GM18868 (cell line): ENCODE data around the gene NAP1L5.

Source experiments
- ATAC-seq: cut with Tn5 transposase; IDR thresholded peaks from one replicate; pipeline ENCODE4 v1.9.1; 2021; ENCODE audit warnings: mild to moderate bottlenecking, moderate library complexity; ENCODE audit not compliant: unreplicated experiment

NAP1L5 gene

GRCh38 chr4:88697588-88698329 is at the start of gene NAP1L5:
NAP1L5 (minus strand) TSS chr4:88697829; CDS start chr4:88697754, 75 bp downstream.
- peak; percentile 97 for ATAC-seq

GRCh38 chr4:88747351-88747750 is 49.7 kb upstream of the NAP1L5 start:
- no peak for ATAC-seq

GRCh38 chr4:88746206-88746605 is 48.6 kb upstream of the NAP1L5 start:
- no peak for ATAC-seq

GRCh38 chr4:88745581-88746163 is 48.0 kb upstream of the NAP1L5 start:
- ATAC-seq = no peak

- no peak for ATAC-seq
These were observed 47.5 kb upstream of the NAP1L5 start for GRCh38 chr4:88745175-88745574.

- no peak for ATAC-seq
These were observed 47.0 kb upstream of the NAP1L5 start for GRCh38 chr4:88744609-88745008.

- ATAC-seq = no peak
These were observed 46.1 kb upstream of the NAP1L5 start for GRCh38 chr4:88743696-88744095.

GRCh38 chr4:88742561-88742960 is 44.9 kb upstream of the NAP1L5 start:
- ATAC-seq = no peak

GRCh38 chr4:88738180-88738579 is 40.6 kb upstream of the NAP1L5 start:
- ATAC-seq = no peak

- peak; percentile 97 for ATAC-seq
These were observed 39.8 kb upstream of the NAP1L5 start for GRCh38 chr4:88737307-88737941.

- ATAC-seq = peak; percentile 45
These were observed 38.6 kb upstream of the NAP1L5 start for GRCh38 chr4:88736264-88736663.

- no peak for ATAC-seq
These were observed 37.9 kb upstream of the NAP1L5 start for GRCh38 chr4:88735564-88735963.

- no peak for ATAC-seq
These were observed 36.8 kb upstream of the NAP1L5 start for GRCh38 chr4:88734403-88734949.

GRCh38 chr4:88732714-88733368 is 35.2 kb upstream of the NAP1L5 start:
- no peak for ATAC-seq

GRCh38 chr4:88731381-88731780 is 33.8 kb upstream of the NAP1L5 start:
- no peak for ATAC-seq

GRCh38 chr4:88730811-88731210 is 33.2 kb upstream of the NAP1L5 start:
- ATAC-seq = no peak

- no peak for ATAC-seq
These were observed 31.6 kb upstream of the NAP1L5 start for GRCh38 chr4:88729146-88729760.

GRCh38 chr4:88728146-88728545 is 30.5 kb upstream of the NAP1L5 start:
- no peak for ATAC-seq

GRCh38 chr4:88725986-88726385 is 28.4 kb upstream of the NAP1L5 start:
- no peak for ATAC-seq

- ATAC-seq = no peak
These were observed 27.5 kb upstream of the NAP1L5 start for GRCh38 chr4:88725143-88725542.

- no peak for ATAC-seq
These were observed 26.8 kb upstream of the NAP1L5 start for GRCh38 chr4:88724406-88724805.
